LNCaP clone FGC (cell line): ENCODE data around the gene TMEM117.

Experiments
- DNase-seq: peaks from one replicate; pipeline ENCODE4 v3.0.0-alpha.2; 2011; ENCODE audit warnings: low read depth
- H3K4me3 ChIP-seq: 2 replicates; pipeline ENCODE4 v1.5.1; 2011; ENCODE audit warnings: mild to moderate bottlenecking, low read depth, low read length, control low read depth
- TF ChIP-seq, protein P1 (sequence below): IDR thresholded peaks from 2 replicates; pipeline ENCODE4 v1.5.1; 2012; ENCODE audit warnings: mild to moderate bottlenecking; ENCODE audit not compliant: control insufficient read depth, insufficient read depth; ENCODE audit errors: extremely low read depth

Gene TMEM117

DNA sequence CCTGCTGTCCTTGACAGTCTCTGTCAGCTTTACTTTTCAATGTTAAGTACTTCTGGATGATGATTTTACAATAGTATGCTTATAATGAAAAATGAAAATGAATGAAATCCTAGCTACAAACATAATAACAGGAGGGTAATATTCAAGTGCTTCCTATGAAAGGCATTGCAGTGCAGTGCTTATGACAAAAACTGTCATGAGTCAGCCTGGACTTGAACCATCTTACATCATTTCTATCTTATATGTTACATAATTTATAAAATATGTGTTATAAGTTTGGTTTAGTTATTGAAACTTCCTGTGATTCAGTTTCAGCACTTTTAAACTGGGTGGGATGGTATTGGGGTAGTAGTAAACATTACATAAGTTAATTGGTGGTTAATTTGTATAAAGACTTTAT, 451.7 kb downstream of the TMEM117 start:
- H3K4me3 ChIP-seq = no peak overlapping the region
- TF ChIP-seq, protein P1, sequence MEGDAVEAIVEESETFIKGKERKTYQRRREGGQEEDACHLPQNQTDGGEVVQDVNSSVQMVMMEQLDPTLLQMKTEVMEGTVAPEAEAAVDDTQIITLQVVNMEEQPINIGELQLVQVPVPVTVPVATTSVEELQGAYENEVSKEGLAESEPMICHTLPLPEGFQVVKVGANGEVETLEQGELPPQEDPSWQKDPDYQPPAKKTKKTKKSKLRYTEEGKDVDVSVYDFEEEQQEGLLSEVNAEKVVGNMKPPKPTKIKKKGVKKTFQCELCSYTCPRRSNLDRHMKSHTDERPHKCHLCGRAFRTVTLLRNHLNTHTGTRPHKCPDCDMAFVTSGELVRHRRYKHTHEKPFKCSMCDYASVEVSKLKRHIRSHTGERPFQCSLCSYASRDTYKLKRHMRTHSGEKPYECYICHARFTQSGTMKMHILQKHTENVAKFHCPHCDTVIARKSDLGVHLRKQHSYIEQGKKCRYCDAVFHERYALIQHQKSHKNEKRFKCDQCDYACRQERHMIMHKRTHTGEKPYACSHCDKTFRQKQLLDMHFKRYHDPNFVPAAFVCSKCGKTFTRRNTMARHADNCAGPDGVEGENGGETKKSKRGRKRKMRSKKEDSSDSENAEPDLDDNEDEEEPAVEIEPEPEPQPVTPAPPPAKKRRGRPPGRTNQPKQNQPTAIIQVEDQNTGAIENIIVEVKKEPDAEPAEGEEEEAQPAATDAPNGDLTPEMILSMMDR = no peak
- DNase-seq = no peak

DNA sequence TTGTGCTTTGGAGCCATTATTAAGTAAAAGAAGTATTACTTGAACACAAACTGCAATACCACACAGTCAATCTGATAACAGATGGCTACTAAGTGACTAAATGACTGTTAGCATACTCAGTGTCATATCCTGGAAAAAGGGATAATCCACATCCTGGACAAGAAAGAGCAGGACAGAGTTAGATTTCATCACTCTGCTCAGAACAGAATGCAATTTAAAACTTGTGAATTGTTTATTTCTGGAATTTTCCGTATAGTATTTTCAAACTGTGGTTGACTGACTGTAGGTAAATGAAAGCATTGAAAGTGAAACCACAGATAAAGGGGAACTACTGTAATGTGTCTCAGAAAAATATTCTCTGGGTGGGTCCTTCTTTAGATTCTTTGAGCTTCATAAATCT, 458.8 kb downstream of the TMEM117 start:
- TF ChIP-seq, protein P1 = no peak
- H3K4me3 ChIP-seq = no peak overlapping the region
- DNase-seq = no peak

DNA sequence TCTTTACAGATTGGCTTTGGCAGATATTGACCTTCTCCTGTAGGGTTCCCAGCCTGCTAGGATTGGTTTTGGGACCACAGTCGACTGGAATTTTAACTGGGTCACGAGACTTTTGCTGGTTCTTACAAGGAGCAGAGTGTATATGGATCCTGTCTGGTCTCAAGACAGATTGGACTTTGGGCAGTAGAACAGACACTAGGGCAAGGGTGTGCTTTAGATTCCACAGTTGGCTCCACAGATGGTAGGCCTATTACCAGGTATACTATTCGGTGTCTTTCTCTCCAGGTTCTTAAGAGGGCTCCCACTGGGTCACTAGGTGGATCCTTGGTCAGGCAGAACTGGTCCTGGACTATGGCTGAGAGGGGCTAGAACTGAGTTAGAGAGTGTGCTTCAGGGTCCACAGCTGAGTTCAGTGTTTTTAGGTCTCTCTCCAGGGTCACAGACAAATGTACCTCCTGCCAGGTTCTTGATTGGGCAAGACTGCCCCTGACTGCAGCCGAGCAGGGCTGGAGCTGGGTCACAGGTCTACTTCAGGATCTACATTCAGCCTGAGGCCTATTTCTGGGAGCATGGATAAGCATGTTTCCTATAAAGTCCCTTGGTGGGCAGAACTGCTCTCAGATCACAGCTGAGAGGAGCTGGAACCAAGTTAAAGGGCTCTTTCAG, 460.2 kb downstream of the TMEM117 start:
- TF ChIP-seq, protein P1 = no peak
- H3K4me3 ChIP-seq = no peak overlapping the region

DNA sequence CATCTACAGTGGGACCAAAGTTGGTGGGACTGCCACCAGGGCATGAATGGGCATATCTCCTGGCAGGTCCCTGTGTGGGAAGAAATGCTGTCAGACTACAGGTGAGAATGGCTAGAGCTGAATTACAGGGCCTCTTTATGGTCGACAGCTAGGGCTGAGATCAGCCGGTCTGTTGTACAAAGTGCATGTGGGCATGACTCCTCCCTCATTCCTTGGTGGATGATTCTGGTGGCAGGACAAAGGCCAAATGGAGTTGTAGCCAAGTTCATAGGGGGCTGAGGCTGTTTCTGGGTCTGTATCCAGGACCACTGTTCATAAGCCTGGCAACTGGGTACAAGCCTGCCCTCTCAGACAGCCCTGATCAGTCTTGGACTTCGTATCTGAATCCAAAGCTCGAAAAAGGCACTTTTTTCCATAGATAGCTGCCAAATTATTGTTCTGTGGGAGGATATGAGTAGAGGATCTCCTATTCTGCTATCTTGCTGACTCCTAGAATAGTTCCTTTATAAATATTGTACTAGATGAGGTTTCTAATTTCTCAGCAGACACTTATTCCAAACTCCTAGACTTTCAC, 460.8 kb downstream of the TMEM117 start:
- no peak overlapping the region for H3K4me3 ChIP-seq
- no peak for DNase-seq
- TF ChIP-seq, protein P1 = no peak

More for the DNA sequence above, 460.2 kb downstream of the TMEM117 start:
- no peak for DNase-seq

DNA sequence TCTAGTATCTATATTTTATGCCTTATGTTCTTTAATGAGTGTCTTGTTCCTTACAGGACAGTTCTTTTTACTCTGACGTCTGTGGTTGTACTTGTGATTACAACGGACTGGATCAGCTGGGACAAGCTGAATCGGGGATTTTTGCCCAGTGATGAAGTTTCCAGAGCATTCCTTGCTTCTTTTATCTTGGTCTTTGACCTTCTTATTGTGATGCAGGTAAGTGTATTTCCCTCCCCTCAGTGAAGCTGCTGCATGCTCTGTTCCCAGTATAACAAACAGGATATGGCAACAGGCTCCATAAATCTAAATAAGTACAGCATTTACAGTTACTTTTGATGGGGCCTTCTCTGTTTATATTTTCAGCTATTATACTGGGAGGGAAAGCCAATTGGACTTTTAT, 463.6 kb downstream of the TMEM117 start:
- H3K4me3 ChIP-seq = no peak overlapping the region
- TF ChIP-seq, protein P1 = no peak
- DNase-seq = no peak

DNA sequence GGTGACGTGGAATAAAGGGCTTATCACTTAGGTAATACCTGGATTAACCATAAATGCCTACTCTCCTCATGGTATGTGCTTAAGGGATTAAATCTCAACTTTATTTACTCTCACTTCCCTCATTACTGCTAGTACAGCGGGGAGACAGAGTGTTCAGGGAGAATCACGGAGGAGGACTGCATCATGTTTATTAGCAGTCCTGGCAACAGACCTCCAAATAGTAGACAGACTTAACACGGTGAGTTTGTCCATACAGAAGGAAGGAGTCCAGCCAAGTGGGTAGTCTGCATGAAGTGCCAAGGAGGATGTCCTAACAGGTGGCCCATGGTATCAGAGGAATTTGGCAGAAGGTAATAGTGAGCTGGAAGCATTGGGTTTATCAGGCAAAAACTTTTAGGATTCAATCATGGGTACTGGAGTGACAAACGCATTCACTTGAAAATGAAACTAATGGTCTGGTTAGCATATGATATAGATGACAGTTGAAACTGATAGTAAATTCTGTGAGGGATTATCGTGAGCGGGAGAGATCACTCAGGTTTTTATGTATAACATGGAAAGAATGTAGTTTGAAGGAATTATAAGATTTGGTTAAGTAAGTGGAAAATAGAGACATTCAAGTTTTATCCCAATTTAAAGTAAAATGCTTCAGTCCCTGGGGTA, 471.8 kb downstream of the TMEM117 start:
- no peak overlapping the region for H3K4me3 ChIP-seq
- TF ChIP-seq, protein P1 = no peak
- no peak for DNase-seq
